ENCODE data around the gene CFDP1. TPM values are rescaled to one million over a fixed set of nuclear protein-coding genes. Genes with fewer than 3 reads are reported as not detected.

Gene CFDP1
- total and polyA plus RNA-seq, 11 donors = 17.7 to 60.6 (median 25.3) TPM

DNA sequence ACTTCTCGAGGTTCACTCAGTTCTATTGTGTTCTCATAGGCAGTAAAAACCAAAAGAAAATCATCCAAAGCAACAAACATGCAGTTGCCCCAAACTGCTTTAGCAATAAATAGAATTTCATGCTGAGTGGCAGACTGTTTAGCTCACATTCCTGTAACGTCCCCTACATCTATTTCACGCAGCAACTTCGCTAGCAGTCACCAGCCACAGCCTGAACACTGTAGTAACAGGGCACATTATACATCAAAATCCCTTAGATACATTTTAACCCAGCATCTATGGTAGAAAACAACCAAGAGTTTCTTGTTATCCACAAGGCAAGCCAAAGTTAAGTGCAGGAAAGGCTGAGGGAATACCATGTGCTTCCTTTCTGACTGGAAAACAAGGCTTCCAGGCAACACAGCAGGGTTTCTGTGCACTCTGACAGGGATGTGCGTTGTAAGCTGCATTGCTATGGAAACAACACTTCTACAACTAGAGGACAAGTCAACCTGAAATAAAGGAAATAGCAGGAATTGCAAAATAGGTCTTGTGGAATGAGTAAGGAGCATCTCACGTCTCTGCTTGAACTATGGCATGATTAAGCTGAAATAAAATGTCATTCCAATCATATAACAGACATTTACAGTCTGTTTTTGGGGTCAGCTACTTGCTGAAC lies 55.4 kb downstream of the CFDP1 start:
- Histone ChIP-seq H3K4me3 (no peak overlapping the region), H3K27ac (peak overlapping the region in 1 of 12 donors; percentile 15), H3K9me3 (no peaks in the 10 kb centered on the region), H3K27me3 (peaks cover 0 to 62% (median 0%) of the 10 kb centered on the region in 9 donors), H3K36me3 (peaks cover 0 to 28% (median 0%) of the 10 kb centered on the region in 9 donors), H3K4me1 (peaks cover 0 to 48% (median 6%) of the 10 kb centered on the region in 12 donors)
- 45 to 64% (median 50%) methylated on average over 6 of the region's 6 CpGs for WGBS, 4 donors
- intact Hi-C loops (cut with DNase I) = loop anchor here in 2 of 10 donors (10.0 kb wide), 2 partner anchors 53 to 63 kb away; no protein-coding TSS in a partner anchor
- ATAC-seq (peak in 2 of 4 donors; percentile 48 to 62), DNase-seq (no peak)
- TF ChIP-seq CTCF (IDR thresholded peaks at IDR 0.05) (no peak), POLR2A (IDR thresholded peaks at IDR 0.05) (no peak)

DNA sequence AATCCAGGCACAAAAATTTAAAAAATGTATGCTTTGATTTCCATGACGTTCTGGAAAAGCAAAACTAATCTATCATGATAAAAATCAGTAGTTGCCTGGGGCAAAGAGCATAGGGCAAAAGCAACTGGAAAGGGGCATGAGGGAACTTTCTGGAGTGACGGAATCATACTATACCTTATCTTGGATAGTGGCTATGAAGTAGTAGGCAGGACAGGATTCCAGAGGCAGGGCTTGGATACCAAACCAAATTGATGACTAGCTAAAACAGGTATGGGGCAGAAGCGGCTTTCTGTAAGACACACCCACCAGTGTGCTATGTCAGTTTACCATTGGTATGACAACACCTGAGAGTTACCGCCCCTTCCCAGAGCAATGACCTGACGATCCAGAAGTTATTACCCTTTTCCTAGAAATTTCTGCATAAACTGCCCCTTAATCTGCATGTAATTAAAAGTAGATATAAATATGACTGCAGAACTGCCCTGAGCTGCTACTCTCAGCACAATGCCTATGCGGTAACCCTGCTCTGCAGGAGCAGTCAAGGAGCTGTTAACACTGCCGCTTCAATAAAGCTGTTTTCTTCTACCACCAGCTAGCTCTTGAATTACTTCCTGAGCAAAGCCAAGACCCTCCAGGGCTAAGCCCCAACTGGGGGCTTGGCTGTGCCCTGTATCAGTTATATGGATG lies 56.7 kb downstream of the CFDP1 start:
- no peak overlapping the region for H3K27ac ChIP-seq
- peaks cover 0 to 43% (median 9%) of the 10 kb centered on the region in 12 donors for H3K4me1 ChIP-seq
- no peak overlapping the region for H3K4me3 ChIP-seq
- TF ChIP-seq POLR2A (IDR thresholded peaks at IDR 0.05) (no peak), CTCF (IDR thresholded peaks at IDR 0.05) (no peak)
- intact Hi-C loops (cut with DNase I) = loop anchor here in 2 of 10 donors (10.0 kb wide), 2 partner anchors 52 to 62 kb away; no protein-coding TSS in a partner anchor
- 92 to 95% (median 95%) methylated on average over 7 of the region's 7 CpGs for WGBS, 4 donors
- peaks cover 0 to 53% (median 0%) of the 10 kb centered on the region in 9 donors for H3K27me3 ChIP-seq
- no peak for DNase-seq
- H3K9me3 ChIP-seq = no peaks in the 10 kb centered on the region
- ATAC-seq = no peak
- peaks cover 0 to 25% (median 0%) of the 10 kb centered on the region in 9 donors for H3K36me3 ChIP-seq

GRCh38 chr16:75374388-75374787 lies 58.9 kb downstream of the CFDP1 start:
- Histone ChIP-seq H3K27ac (no peak overlapping the region), H3K4me3 (no peak overlapping the region), H3K27me3 (peaks cover 0 to 49% (median 0%) of the 10 kb centered on the region in 9 donors), H3K4me1 (peaks cover 0 to 21% (median 7%) of the 10 kb centered on the region in 12 donors), H3K9me3 (no peaks in the 10 kb centered on the region), H3K36me3 (peaks cover 0 to 19% (median 0%) of the 10 kb centered on the region in 9 donors)
- intact Hi-C loops (cut with DNase I) = loop anchor here in 2 of 10 donors (10.0 kb wide), 2 partner anchors 50 to 60 kb away; no protein-coding TSS in a partner anchor
- TF ChIP-seq POLR2A (IDR thresholded peaks at IDR 0.05) (no peak), CTCF (IDR thresholded peaks at IDR 0.05) (no peak)
- DNase-seq = no peak
- no peak for ATAC-seq
- WGBS, 4 donors = 92 to 100% (median 99%) methylated on average over 2 of the region's 2 CpGs

Data from heart left ventricle (tissue), 16 donors.